ENCODE measurements around the gene STK38L. TPM values are rescaled to one million over a fixed set of nuclear protein-coding genes. Genes with fewer than 3 reads are reported as not detected.

STK38L gene
- total and polyA plus RNA-seq, 2 of the 4 experiments (the other 2 are of a cell fraction), result 5.1 to 7.2 TPM

DNA sequence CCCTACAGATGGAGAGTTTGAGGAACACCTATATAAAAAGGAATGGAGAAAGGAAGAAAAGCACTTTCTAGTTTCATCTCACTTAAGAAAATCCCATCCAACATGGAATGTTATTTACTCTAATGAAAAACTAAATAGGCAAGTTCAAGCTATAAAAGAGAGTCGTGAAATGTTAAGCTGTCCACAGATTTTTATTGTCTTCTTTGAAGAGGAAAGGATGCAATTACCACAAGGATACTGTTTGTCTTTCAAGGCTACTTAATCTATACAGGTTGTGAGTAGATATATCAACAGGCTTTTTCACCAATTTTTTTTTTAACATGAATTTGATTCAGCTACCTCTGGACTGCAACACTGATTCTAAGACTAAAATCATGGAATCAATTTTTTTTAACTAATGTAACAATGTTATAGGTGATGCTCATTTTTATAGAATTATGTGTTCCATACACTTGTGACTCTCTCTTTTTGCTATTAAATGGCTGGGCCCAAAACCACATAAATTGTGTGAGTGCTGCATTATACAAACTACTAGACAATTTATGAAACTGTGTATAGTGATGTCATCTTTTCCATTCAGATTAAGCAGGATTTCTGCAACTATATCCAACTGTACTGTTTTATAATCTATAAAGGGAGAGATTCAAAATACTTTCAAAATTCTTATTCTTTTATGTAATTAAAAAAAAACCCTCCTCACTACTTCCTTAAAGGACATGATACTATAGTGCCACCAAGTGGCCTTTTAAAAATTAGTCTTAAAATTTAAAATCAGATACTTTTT lies 61.8 kb downstream of the STK38L start:
- Histone ChIP-seq H2BK120ac (ENCODE audit: low read depth, low read length) (no peak overlapping the region), H2AK5ac (ENCODE audit: low read depth, low read length) (no peak overlapping the region), H3K4me2 (ENCODE audit: low read depth, low read length) (no peak overlapping the region), H3K9ac (ENCODE audit: low read depth, low read length) (no peak overlapping the region), H2BK5ac (ENCODE audit: low read depth, low read length, poor library complexity, severe bottlenecking) (no peak overlapping the region), H4K91ac (ENCODE audit: insufficient read depth, low read depth, low read length) (no peak overlapping the region), H3K4me1 (ENCODE audit: control insufficient read depth, insufficient read depth, low read length) (peaks cover 4% of the 10 kb centered on the region), H3K27me3 (ENCODE audit: control insufficient read depth, insufficient read depth, low read length) (no peaks in the 10 kb centered on the region), H3K56ac (ENCODE audit: extremely low read depth, insufficient read depth, low read length) (no peak overlapping the region), H3K23ac (ENCODE audit: low read depth, low read length) (no peak overlapping the region), H3K36me3 (ENCODE audit: control insufficient read depth, insufficient read depth, low read length) (peaks cover 10% of the 10 kb centered on the region), H3K9me1 (ENCODE audit: insufficient read depth, low read length) (peaks cover 4% of the 10 kb centered on the region), H2BK20ac (ENCODE audit: low read depth, low read length) (no peak overlapping the region), H2AFZ (replicated peaks; ENCODE audit: low read length, poor library complexity) (no peak overlapping the region), H2BK15ac (ENCODE audit: low read depth, low read length) (no peak overlapping the region), H3K14ac (replicated peaks; ENCODE audit: low read depth, low read length) (no peak overlapping the region), H3K18ac (ENCODE audit: low read depth, low read length) (no peak overlapping the region), H4K20me1 (ENCODE audit: insufficient read depth, low read length) (peaks cover 3% of the 10 kb centered on the region; the same call in 1 of the 2 replicates), H4K8ac (ENCODE audit: low read depth in 2 of 2, low read length in 2 of 2) (no peak overlapping the region), H4K5ac (ENCODE audit: low read depth, low read length) (no peak overlapping the region), H3K79me1 (ENCODE audit: low read depth in 1 of 2, low read length in 2 of 2) (peaks cover 0 to 3% of the 10 kb centered on the region in 2 experiments; a peak in 1 of 4 replicates), H3K9me3 (ENCODE audit: control insufficient read depth, insufficient read depth, low read length) (no peaks in the 10 kb centered on the region), H2AK9ac (replicated peaks; ENCODE audit: low read depth, low read length, poor library complexity) (no peak overlapping the region), H3K4ac (ENCODE audit: low read depth, low read length) (no peak overlapping the region), H3K4me3 (ENCODE audit: insufficient read depth, low read depth, low read length) (no peak overlapping the region), H3K27ac (ENCODE audit: insufficient read depth, low read length) (no peak overlapping the region)
- dilution Hi-C loops (cut with HindIII; ENCODE audit: low sequenced_read_pairs, unreplicated experiment) (no loop called here), intact Hi-C loops (cut with micrococcal nuclease) (loop anchor here (1.0 to 10.0 kb wide), 4 partner anchors 61 to 391 kb away; partner anchors contain the start of gene STK38L), in situ Hi-C loops (cut with MboI; ENCODE audit: low sequenced_read_pairs) (no loop called here)
- ChIA-PET POLR2A (ENCODE audit: unreplicated experiment) (no interaction called here), CTCF (interaction anchor here (0.7 to 1.5 kb wide), 12 partner anchors 8 to 349 kb away, joined by 3 to 6 read pairs (median 4); partner anchors contain the start of gene STK38L)
- DNase-seq, result peak; percentile 65
- no TSS peak for BruUV-seq (replicated peaks)
- TF ChIP-seq MAZ (IDR thresholded peaks at IDR 0.05; ENCODE audit: borderline replicate concordance, low read depth, low read length) (no peak), SMC3 (IDR thresholded peaks at IDR 0.05; ENCODE audit: low read depth, low read length) (peak; percentile 68), CHD1 (IDR thresholded peaks at IDR 0.05; ENCODE audit: low read depth, low read length) (no peak), CEBPB (IDR thresholded peaks at IDR 0.05; ENCODE audit: low read depth, low read length) (no peak), MXI1 (IDR thresholded peaks at IDR 0.05; ENCODE audit: borderline replicate concordance, low read depth, low read length) (no peak), POLR2A (IDR thresholded peaks at IDR 0.05; ENCODE audit: low read depth, low read length) (no peak), RAD21 (IDR thresholded peaks at IDR 0.05; ENCODE audit: low read length) (peak; percentile 71), BHLHE40 (IDR thresholded peaks at IDR 0.05; ENCODE audit: low read depth, low read length) (no peak), RCOR1 (IDR thresholded peaks at IDR 0.05; ENCODE audit: insufficient replicate concordance, low read length) (no peak)
- TF ChIP-seq, protein P1, sequence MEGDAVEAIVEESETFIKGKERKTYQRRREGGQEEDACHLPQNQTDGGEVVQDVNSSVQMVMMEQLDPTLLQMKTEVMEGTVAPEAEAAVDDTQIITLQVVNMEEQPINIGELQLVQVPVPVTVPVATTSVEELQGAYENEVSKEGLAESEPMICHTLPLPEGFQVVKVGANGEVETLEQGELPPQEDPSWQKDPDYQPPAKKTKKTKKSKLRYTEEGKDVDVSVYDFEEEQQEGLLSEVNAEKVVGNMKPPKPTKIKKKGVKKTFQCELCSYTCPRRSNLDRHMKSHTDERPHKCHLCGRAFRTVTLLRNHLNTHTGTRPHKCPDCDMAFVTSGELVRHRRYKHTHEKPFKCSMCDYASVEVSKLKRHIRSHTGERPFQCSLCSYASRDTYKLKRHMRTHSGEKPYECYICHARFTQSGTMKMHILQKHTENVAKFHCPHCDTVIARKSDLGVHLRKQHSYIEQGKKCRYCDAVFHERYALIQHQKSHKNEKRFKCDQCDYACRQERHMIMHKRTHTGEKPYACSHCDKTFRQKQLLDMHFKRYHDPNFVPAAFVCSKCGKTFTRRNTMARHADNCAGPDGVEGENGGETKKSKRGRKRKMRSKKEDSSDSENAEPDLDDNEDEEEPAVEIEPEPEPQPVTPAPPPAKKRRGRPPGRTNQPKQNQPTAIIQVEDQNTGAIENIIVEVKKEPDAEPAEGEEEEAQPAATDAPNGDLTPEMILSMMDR (conservative IDR thresholded peaks at IDR 0.05; ENCODE audit: low read depth, low read length), result peak; percentile 64
- TF ChIP-seq, protein P2, sequence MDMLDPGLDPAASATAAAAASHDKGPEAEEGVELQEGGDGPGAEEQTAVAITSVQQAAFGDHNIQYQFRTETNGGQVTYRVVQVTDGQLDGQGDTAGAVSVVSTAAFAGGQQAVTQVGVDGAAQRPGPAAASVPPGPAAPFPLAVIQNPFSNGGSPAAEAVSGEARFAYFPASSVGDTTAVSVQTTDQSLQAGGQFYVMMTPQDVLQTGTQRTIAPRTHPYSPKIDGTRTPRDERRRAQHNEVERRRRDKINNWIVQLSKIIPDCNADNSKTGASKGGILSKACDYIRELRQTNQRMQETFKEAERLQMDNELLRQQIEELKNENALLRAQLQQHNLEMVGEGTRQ (IDR thresholded peaks at IDR 0.05; ENCODE audit: low read depth, low read length), result no peak
- TF ChIP-seq, protein P3, sequence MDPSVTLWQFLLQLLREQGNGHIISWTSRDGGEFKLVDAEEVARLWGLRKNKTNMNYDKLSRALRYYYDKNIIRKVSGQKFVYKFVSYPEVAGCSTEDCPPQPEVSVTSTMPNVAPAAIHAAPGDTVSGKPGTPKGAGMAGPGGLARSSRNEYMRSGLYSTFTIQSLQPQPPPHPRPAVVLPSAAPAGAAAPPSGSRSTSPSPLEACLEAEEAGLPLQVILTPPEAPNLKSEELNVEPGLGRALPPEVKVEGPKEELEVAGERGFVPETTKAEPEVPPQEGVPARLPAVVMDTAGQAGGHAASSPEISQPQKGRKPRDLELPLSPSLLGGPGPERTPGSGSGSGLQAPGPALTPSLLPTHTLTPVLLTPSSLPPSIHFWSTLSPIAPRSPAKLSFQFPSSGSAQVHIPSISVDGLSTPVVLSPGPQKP (IDR thresholded peaks at IDR 0.05; ENCODE audit: borderline replicate concordance, low read depth, low read length), result no peak
- WGBS, 2 experiments (ENCODE audit: extremely low coverage in 2 of 2, insufficient read length in 1 of 2), result no CpG with 5 or more reads among the region's 1 CpG
- peak; percentile 35; the same call in 1 of the 2 replicates for ATAC-seq (ENCODE audit: low read depth)

All from IMR-90 (cell line).